ENCODE data around the gene HLA-DPB1.

DNA sequence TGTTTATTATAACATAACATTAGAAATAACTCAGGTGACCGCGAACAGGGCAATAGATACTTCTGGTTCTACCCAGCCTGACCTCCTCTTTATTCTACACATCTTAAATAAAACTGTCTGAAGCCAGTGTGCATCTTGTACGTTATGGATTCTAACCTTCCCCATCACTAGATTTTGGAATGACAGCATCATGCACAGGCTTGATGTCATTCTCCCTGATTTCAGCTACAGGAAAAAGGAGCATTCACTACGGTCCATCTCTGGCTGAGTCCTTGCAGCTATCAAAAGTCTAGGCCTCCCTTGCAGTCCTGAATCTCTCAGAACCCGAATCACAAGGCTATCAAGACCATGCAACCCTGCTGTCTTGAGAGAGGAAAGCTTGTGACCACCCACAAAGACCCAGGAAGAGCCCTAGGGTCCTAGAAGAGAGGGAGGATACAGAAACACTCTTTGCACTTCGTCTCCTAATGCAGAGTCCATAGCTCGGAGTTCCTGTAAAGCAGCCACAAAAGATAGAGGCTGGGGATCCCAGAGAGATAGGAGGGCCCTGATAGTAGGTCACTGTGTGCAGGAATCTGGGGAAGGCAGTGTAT is 3.2 kb upstream of the HLA-DPB1 start:
- TF ChIP-seq, protein P1, sequence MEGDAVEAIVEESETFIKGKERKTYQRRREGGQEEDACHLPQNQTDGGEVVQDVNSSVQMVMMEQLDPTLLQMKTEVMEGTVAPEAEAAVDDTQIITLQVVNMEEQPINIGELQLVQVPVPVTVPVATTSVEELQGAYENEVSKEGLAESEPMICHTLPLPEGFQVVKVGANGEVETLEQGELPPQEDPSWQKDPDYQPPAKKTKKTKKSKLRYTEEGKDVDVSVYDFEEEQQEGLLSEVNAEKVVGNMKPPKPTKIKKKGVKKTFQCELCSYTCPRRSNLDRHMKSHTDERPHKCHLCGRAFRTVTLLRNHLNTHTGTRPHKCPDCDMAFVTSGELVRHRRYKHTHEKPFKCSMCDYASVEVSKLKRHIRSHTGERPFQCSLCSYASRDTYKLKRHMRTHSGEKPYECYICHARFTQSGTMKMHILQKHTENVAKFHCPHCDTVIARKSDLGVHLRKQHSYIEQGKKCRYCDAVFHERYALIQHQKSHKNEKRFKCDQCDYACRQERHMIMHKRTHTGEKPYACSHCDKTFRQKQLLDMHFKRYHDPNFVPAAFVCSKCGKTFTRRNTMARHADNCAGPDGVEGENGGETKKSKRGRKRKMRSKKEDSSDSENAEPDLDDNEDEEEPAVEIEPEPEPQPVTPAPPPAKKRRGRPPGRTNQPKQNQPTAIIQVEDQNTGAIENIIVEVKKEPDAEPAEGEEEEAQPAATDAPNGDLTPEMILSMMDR (conservative IDR thresholded peaks at IDR 0.05; ENCODE audit: low read depth, low read length): no peak
- no peak for TF ChIP-seq EZH2 (IDR thresholded peaks at IDR 0.05; ENCODE audit: borderline replicate concordance, low read depth, low read length, poor library complexity, severe bottlenecking)
